Skeletal muscle satellite cell (primary cell): ENCODE measurements around the gene MDM2.
"Not testable (repeated sequence)": the region's sequence is repeated elsewhere in the genome, so short reads cannot be mapped to it uniquely, and the experiment has no call there.

Experiments
- H3K27me3 ChIP-seq: 2 replicates; pipeline ENCODE4 v1.7.0; 2013; ENCODE audit warnings: low read length; ENCODE audit not compliant: control insufficient read depth, insufficient read depth
- H3K36me3 ChIP-seq: 2 replicates; pipeline ENCODE4 v1.7.0; 2013; ENCODE audit warnings: mild to moderate bottlenecking, control low read depth, low read length; ENCODE audit not compliant: insufficient read depth
- H3K4me1 ChIP-seq: 2 replicates; pipeline ENCODE4 v1.7.0; 2013; ENCODE audit warnings: low read length; ENCODE audit not compliant: control insufficient read depth, insufficient read depth
- H3K4me2 ChIP-seq: 2 replicates; pipeline ENCODE4 v1.7.0; 2013; ENCODE audit warnings: mild to moderate bottlenecking, low read length
- H3K4me3 ChIP-seq: 2 replicates; pipeline ENCODE4 v1.7.0; 2013; ENCODE audit warnings: low read length
- H3K9ac ChIP-seq: 2 replicates; pipeline ENCODE4 v1.7.0; 2013; ENCODE audit warnings: mild to moderate bottlenecking, low read depth, low read length, moderate library complexity
- H3K9me3 ChIP-seq: replicated peaks from 2 replicates; pipeline ENCODE4 v1.7.0; 2013; ENCODE audit warnings: mild to moderate bottlenecking, control low read depth, low read length

The MDM2 gene

GRCh38 chr12:68800294-68800693, 7.7 kb upstream of the MDM2 start:
- Histone ChIP-seq H3K4me1 (peaks cover under 1% of the 10 kb centered on the region), H3K27me3 (no peaks in the 10 kb centered on the region), H3K4me2 (no peak overlapping the region), H3K4me3 (no peak overlapping the region), H3K9ac (no peak overlapping the region), H3K9me3 (no peaks in the 10 kb centered on the region), H3K36me3 (no peaks in the 10 kb centered on the region)

GRCh38 chr12:68801124-68801523, 6.9 kb upstream of the MDM2 start:
- not testable (repeated sequence) for H3K4me3 ChIP-seq, H3K4me1 ChIP-seq, H3K9ac ChIP-seq, H3K4me2 ChIP-seq, H3K9me3 ChIP-seq, H3K27me3 ChIP-seq, H3K36me3 ChIP-seq

- not testable (repeated sequence) for H3K9me3 ChIP-seq, H3K4me1 ChIP-seq, H3K9ac ChIP-seq, H3K4me2 ChIP-seq, H3K36me3 ChIP-seq, H3K27me3 ChIP-seq, H3K4me3 ChIP-seq
These were observed 5.6 kb upstream of the MDM2 start for GRCh38 chr12:68802372-68802745.

GRCh38 chr12:68802911-68803651, 4.9 kb upstream of the MDM2 start:
- not testable (repeated sequence) for H3K36me3 ChIP-seq, H3K4me1 ChIP-seq, H3K27me3 ChIP-seq, H3K4me3 ChIP-seq, H3K4me2 ChIP-seq, H3K9ac ChIP-seq, H3K9me3 ChIP-seq

GRCh38 chr12:68803948-68804656, 3.9 kb upstream of the MDM2 start:
- Histone ChIP-seq H3K4me2 (no peak overlapping the region), H3K4me1 (no peaks in the 10 kb centered on the region), H3K9ac (no peak overlapping the region), H3K9me3 (no peaks in the 10 kb centered on the region), H3K27me3 (no peaks in the 10 kb centered on the region), H3K4me3 (no peak overlapping the region), H3K36me3 (no peaks in the 10 kb centered on the region)

GRCh38 chr12:68804657-68805591, 3.1 kb upstream of the MDM2 start:
- no peak overlapping the region for H3K4me2 ChIP-seq
- H3K9me3 ChIP-seq: no peaks in the 10 kb centered on the region
- H3K9ac ChIP-seq: no peak overlapping the region
- no peaks in the 10 kb centered on the region for H3K4me1 ChIP-seq
- H3K36me3 ChIP-seq: peaks cover 5% of the 10 kb centered on the region
- no peak overlapping the region for H3K4me3 ChIP-seq
- no peaks in the 10 kb centered on the region for H3K27me3 ChIP-seq

GRCh38 chr12:68805592-68806120, 2.3 kb upstream of the MDM2 start:
- Histone ChIP-seq H3K27me3 (no peaks in the 10 kb centered on the region), H3K9ac (no peak overlapping the region), H3K36me3 (peaks cover 8% of the 10 kb centered on the region), H3K4me2 (no peak overlapping the region), H3K4me3 (no peak overlapping the region), H3K4me1 (no peaks in the 10 kb centered on the region), H3K9me3 (no peaks in the 10 kb centered on the region)

GRCh38 chr12:68806488-68807237, 1.3 kb upstream of the MDM2 start:
- peaks cover 16% of the 10 kb centered on the region for H3K36me3 ChIP-seq
- H3K4me2 ChIP-seq: peak overlapping the region; percentile 88
- H3K4me1 ChIP-seq: no peaks in the 10 kb centered on the region
- H3K4me3 ChIP-seq: no peak overlapping the region
- no peaks in the 10 kb centered on the region for H3K27me3 ChIP-seq
- H3K9me3 ChIP-seq: no peaks in the 10 kb centered on the region
- no peak overlapping the region for H3K9ac ChIP-seq

- H3K9ac ChIP-seq: peak overlapping the region; percentile 98
- peak overlapping the region; percentile 88 for H3K4me2 ChIP-seq
- not testable (repeated sequence) for H3K4me1 ChIP-seq, H3K27me3 ChIP-seq, H3K9me3 ChIP-seq
- H3K36me3 ChIP-seq: peaks cover 20% of the 10 kb centered on the region
- H3K4me3 ChIP-seq: peak overlapping the region; percentile 95
These were observed 752 bp upstream of the MDM2 start for GRCh38 chr12:68807274-68807575.

GRCh38 chr12:68808388-68809189, 612 bp downstream of the MDM2 start:
- peaks cover 33% of the 10 kb centered on the region for H3K36me3 ChIP-seq
- no peaks in the 10 kb centered on the region for H3K27me3 ChIP-seq
- H3K4me3 ChIP-seq: peak overlapping the region; percentile 95
- H3K9ac ChIP-seq: peak overlapping the region; percentile 98
- H3K4me2 ChIP-seq: peak overlapping the region; percentile 88
- H3K9me3 ChIP-seq: no peaks in the 10 kb centered on the region
- peaks cover 9% of the 10 kb centered on the region for H3K4me1 ChIP-seq
